D341Med (cell line): Measurements from ENCODE around the gene HILPDA.
"Not testable (repeated sequence)": the region's sequence is repeated elsewhere in the genome, so short reads cannot be mapped to it uniquely, and the experiment has no call there.

Source experiments
- DNase-seq: peaks from one replicate; pipeline ENCODE4 v3.0.0; 2012; ENCODE audit warnings: low spot score

HILPDA gene

GRCh38 chr7:128463345-128463744 is 7.7 kb downstream of the HILPDA start:
- DNase-seq = not testable (repeated sequence)

GRCh38 chr7:128463933-128464332 is 8.3 kb downstream of the HILPDA start:
- DNase-seq = not testable (repeated sequence)

- DNase-seq = not testable (repeated sequence)
These were observed 11.2 kb downstream of the HILPDA start for GRCh38 chr7:128466871-128467270.

GRCh38 chr7:128476402-128477335 is 21.0 kb downstream of the HILPDA start, which contains the start of gene METTL2B:
TSS of gene METTL2B (plus strand) at chr7:128476748. CDS start at chr7:128476766, 18 bp downstream.
- peak; percentile 85 for DNase-seq

- not testable (repeated sequence) for DNase-seq
These were observed 21.6 kb downstream of the HILPDA start for GRCh38 chr7:128477336-128477690.

- DNase-seq = not testable (repeated sequence)
These were observed 23.4 kb downstream of the HILPDA start for GRCh38 chr7:128479082-128479481.

- not testable (repeated sequence) for DNase-seq
These were observed 32.5 kb downstream of the HILPDA start for GRCh38 chr7:128488134-128488533.

GRCh38 chr7:128497405-128497804 is 41.7 kb downstream of the HILPDA start:
- DNase-seq = no peak

GRCh38 chr7:128505416-128505815 is 49.7 kb downstream of the HILPDA start:
- not testable (repeated sequence) for DNase-seq

- not testable (repeated sequence) for DNase-seq
These were observed 51.1 kb downstream of the HILPDA start for GRCh38 chr7:128506819-128507218.

GRCh38 chr7:128507321-128507993 is 51.8 kb downstream of the HILPDA start:
- not testable (repeated sequence) for DNase-seq
